GM12873 (cell line): ENCODE measurements around the gene MTG2.

Experiments used
- TF ChIP-seq, protein P1 (sequence below): IDR thresholded peaks from 2 replicates; pipeline ENCODE4 v1.5.1; 2012; ENCODE audit warnings: low read depth, mild to moderate bottlenecking, moderate library complexity, low read length, control low read depth; ENCODE audit not compliant: insufficient read depth; ENCODE audit errors: missing control alignments

The MTG2 gene

DNA sequence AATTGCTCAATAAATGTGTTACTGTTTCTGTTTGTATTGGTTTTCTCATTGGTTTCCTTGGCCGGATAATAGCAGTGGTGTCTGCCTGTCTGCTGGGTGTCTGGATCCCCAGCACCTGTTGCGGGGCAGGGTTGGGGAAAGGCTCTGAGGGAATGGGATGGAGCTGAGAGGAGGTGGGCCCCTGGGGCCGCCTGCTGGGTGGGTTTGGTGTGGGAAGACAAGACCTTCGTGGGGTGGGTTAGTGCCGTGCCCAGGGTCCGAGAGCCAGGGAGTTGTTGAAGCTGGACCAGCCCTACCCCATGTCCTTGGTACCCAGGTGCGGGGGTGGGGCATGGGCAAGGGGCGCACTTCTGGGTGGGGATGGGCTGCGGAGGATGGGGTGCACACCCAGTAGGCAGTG lies 35.3 kb upstream of the MTG2 start:
- TF ChIP-seq, protein P1, sequence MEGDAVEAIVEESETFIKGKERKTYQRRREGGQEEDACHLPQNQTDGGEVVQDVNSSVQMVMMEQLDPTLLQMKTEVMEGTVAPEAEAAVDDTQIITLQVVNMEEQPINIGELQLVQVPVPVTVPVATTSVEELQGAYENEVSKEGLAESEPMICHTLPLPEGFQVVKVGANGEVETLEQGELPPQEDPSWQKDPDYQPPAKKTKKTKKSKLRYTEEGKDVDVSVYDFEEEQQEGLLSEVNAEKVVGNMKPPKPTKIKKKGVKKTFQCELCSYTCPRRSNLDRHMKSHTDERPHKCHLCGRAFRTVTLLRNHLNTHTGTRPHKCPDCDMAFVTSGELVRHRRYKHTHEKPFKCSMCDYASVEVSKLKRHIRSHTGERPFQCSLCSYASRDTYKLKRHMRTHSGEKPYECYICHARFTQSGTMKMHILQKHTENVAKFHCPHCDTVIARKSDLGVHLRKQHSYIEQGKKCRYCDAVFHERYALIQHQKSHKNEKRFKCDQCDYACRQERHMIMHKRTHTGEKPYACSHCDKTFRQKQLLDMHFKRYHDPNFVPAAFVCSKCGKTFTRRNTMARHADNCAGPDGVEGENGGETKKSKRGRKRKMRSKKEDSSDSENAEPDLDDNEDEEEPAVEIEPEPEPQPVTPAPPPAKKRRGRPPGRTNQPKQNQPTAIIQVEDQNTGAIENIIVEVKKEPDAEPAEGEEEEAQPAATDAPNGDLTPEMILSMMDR, result no peak

DNA sequence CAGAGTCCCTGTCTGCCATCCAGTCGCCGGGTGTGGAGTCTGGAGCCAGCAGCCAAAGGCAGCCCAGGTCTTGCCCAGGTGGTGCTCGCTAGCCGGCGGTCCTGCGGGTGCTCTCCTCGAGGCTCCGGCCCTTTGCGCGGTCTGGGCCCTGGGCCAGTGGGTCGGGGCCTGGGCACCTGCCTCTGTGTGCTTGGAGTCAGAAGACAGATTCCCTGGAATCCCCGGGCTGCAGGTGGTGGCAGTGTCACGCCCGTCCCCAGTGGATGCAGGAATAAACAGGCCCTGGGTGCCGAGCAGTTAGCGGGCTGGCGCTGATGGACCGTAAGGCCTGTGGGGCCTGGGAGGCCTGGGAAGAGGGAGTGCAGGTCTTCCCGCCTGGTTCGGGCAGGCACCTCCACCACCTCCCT lies 33.9 kb upstream of the MTG2 start:
- TF ChIP-seq, protein P1, result no peak

DNA sequence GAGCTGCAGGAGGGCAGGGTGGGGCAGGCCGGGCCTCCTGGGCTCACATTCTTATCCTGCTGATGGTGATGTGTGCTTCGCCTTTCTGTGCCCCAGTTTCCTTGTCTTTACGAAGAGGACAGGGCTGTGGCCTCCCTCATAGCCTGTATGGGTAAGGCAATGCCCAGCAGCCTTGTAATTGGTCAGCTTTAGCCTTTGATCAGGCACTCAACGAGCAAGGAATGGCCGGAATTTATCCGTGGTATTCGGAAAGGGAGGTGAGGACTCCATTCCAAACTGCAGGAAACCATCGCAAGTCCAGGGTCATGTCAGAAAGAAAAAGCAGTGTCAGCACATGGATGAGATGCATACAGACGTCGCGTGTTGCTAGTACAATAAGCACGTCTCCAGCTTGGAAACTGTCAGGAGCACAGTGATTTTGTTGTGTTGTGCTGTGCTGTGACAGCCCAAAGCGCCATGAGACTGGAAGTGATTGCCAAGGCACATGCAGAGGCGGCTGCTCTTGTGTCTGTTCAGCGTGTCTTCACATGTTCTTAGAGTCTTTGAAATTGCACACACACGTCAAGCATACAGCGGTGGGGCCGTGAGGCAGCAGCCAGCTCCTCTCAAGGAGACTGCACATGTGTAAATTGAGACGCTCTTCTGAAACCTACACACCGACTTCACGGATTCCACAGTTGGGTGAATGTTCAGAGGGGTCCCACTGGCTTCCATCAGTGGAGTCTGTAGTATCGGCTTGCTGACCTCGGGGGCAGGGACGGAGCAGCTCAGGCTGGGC lies 33.1 kb upstream of the MTG2 start:
- TF ChIP-seq, protein P1, result no peak

DNA sequence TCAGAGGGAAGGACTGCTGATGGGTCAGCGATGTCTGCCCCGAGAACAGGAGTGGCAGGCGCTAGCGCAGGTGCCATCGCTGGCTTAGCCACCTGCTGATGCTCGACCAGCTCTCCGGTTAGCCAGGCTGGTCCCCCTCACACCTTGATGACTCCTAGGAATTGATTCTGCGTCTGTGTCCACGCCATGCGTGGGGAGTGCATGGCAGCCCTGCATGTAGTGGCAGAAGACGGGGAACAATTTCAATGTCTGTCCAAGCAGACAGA lies 32.6 kb upstream of the MTG2 start:
- TF ChIP-seq, protein P1, result no peak

DNA sequence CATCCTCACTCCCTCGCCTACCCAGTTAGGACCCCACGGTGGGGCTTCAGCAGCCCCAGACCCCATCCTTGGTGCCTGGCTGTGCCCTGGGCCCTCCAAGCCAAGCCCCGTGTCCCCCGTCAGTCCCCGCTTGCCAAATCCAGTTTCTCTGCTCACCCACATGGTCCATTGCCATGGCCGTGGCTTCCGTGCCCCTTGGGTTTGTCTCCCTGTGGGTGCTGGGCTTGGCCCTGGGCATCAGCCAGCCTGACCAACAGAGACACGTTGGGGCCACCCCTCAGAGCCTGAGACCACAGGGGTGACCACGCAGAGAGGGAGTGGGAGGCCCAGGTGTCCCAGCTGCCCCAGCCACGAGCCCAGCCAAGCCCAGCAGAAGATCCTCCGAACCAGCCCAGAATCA lies 31.6 kb upstream of the MTG2 start:
- TF ChIP-seq, protein P1, result no peak

DNA sequence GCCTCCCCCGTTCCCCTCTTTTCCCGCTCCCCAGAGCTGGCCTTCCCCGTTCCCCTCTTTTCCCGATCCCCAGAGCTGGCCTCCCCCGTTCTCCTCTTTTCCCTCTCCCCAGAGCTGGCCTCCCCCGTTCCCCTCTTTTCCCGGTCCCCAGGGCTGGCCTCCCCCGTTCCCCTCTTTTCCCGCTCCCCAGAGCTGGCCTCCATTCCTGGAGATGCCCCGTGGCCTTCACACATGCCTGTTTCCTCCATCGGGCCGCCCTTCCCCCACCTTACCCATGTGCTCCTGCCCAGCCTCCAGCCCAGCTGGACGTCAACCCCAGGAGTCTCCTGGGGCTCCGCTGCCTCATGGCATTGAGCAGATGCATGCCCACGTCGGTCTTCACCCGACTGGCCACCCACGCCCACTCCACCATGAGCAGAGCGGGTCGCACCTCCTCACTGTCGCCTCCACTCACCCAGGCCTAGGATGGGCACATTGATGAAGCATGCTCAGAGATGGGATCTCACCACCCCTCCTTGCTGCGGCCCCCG lies 30.9 kb upstream of the MTG2 start:
- TF ChIP-seq, protein P1, result no peak

DNA sequence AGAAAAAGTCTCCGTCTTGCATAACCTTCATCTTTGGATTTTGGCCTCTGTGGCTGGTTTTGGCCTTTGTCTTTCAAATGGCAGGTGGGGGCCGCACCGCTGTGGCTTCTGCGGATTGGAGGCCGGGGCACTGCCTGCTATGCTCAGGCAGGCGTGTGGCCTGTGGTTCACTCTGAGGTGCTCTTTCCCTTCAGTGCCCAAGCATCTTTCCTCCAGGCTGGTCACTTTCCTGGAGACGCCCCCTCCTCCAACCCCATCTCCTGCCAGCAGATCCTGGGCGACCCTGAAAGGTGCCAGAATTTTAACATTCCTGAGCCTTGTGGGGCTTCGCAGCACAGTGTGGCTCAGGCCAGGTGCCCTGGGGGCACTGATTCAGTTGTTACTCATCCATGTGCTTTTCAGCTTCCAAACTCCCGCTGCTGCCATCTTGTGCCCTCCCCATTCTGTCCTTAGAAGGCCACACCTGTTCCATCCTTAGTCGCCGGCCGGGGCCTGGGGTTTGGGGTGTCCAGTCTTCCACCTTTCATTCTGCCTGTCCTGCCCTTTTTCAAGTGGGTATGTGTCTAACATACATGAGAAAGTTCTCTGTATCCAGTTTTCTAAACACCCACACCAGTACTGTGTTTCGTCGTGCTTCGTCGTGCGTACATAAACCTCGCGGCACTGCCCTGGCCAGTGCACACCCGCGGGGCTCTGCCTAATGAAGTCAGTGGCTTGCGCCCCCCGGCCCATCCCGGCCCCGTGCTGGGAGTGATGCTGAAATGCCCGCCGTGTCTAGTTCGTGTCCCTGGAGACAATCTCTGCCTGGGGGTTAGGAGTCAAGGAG lies 27.2 kb upstream of the MTG2 start:
- TF ChIP-seq, protein P1, result no peak
